Measurements from ENCODE around the gene AKAP6.

AKAP6 gene

GRCh38 chr14:32805979-32806378 lies 476.9 kb downstream of the AKAP6 start:
- H3K4me3 ChIP-seq (ENCODE audit: low read depth, low read length), result no peak overlapping the region
- TF ChIP-seq CTCF (IDR thresholded peaks at IDR 0.05; ENCODE audit: borderline replicate concordance, insufficient read depth, low read depth, low read length), result no peak

DNA sequence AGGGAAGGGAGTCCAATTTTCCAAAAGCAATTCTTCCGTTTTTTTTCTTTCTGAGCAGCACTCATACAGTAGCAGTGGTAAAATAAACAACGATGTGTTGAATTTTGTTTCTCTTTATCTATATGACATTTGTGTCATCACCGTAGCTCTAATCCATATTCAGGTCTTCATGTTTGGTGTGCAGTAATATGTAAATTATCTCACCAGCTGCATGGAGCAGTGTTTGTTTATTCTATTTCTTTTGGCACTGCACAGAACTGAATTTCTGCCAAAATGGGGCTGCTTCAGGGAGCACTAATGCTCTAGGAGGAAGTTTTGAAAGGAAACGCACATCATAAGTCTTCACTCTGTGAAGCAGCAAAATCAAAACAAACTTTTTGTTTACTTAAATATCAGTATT lies 479.5 kb downstream of the AKAP6 start:
- H3K4me3 ChIP-seq (ENCODE audit: low read depth, low read length), result no peak overlapping the region
- no peak for TF ChIP-seq CTCF (IDR thresholded peaks at IDR 0.05; ENCODE audit: borderline replicate concordance, insufficient read depth, low read depth, low read length)

- TF ChIP-seq CTCF (IDR thresholded peaks at IDR 0.05; ENCODE audit: borderline replicate concordance, insufficient read depth, low read depth, low read length), result no peak
- H3K4me3 ChIP-seq (ENCODE audit: low read depth, low read length), result no peak overlapping the region
Observed at GRCh38 chr14:32809255-32809654, 480.2 kb downstream of the AKAP6 start.

GRCh38 chr14:32813401-32813800 lies 484.3 kb downstream of the AKAP6 start:
- TF ChIP-seq CTCF (IDR thresholded peaks at IDR 0.05; ENCODE audit: borderline replicate concordance, insufficient read depth, low read depth, low read length), result no peak
- no peak overlapping the region for H3K4me3 ChIP-seq (ENCODE audit: low read depth, low read length)

- TF ChIP-seq CTCF (IDR thresholded peaks at IDR 0.05; ENCODE audit: borderline replicate concordance, insufficient read depth, low read depth, low read length), result no peak
- no peak overlapping the region for H3K4me3 ChIP-seq (ENCODE audit: low read depth, low read length)
Observed at GRCh38 chr14:32814721-32815120, 485.6 kb downstream of the AKAP6 start.

GRCh38 chr14:32816588-32816987 lies 487.5 kb downstream of the AKAP6 start:
- H3K4me3 ChIP-seq (ENCODE audit: low read depth, low read length), result no peak overlapping the region
- no peak for TF ChIP-seq CTCF (IDR thresholded peaks at IDR 0.05; ENCODE audit: borderline replicate concordance, insufficient read depth, low read depth, low read length)

DNA sequence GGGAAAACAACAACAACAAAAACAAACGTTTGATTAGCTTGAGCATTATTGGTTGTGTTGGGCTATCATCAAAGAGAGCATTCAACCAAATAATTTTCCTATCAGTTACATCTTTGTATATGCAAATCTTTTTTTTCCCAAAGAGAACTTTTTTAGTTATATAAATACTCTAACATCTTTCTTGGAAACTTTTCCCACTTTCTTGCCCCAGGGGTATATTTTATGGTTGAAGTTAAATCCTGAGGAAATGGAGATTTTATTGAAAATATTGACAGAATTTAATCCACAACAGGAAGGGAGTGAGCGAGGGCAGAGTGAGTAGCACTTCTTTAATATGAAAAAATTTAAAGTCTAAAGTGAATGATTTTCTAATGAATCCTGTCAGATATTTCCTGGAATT lies 488.7 kb downstream of the AKAP6 start:
- TF ChIP-seq CTCF (IDR thresholded peaks at IDR 0.05; ENCODE audit: borderline replicate concordance, insufficient read depth, low read depth, low read length), result no peak
- H3K4me3 ChIP-seq (ENCODE audit: low read depth, low read length), result no peak overlapping the region

All from GM12875 (cell line).